Nephron (organoid): ENCODE measurements around the gene MEAK7.

ENCODE experiments used
- H3K27ac Mint-ChIP-seq, 3 experiments: 2 replicates each; pipeline ENCODE4 v1.8.0; 2020; ENCODE audit warnings: mixed read lengths in 3 of 3, mild to moderate bottlenecking in 2 of 3, moderate library complexity in 1 of 3
- H3K27me3 Mint-ChIP-seq: 2 replicates; pipeline ENCODE4 v1.8.0; 2021; ENCODE audit warnings: low read depth, mild to moderate bottlenecking, moderate library complexity, mixed read lengths
- H3K36me3 Mint-ChIP-seq: 2 replicates; pipeline ENCODE4 v1.8.0; 2020; ENCODE audit warnings: low read depth, mixed read lengths
- H3K4me1 Mint-ChIP-seq: 2 replicates; pipeline ENCODE4 v1.8.0; 2020; ENCODE audit warnings: mixed read lengths
- H3K4me3 Mint-ChIP-seq, 3 experiments: 2 replicates each; pipeline ENCODE4 v1.8.0; 2020; ENCODE audit warnings: mild to moderate bottlenecking in 3 of 3, mixed read lengths in 3 of 3, moderate library complexity in 2 of 3
- H3K9me3 Mint-ChIP-seq: 2 replicates; pipeline ENCODE4 v1.8.0; 2020; ENCODE audit warnings: mixed read lengths
- TF ChIP-seq, protein P1 (sequence below), 3 experiments: fragments of 200-600 bp; sonication (generic); IDR thresholded peaks; one replicate each; pipeline ENCODE4 v1.5.0; 2021; ENCODE audit warnings: antibody characterized with exemption in 3 of 3; ENCODE audit not compliant: unreplicated experiment in 3 of 3

MEAK7 gene

DNA sequence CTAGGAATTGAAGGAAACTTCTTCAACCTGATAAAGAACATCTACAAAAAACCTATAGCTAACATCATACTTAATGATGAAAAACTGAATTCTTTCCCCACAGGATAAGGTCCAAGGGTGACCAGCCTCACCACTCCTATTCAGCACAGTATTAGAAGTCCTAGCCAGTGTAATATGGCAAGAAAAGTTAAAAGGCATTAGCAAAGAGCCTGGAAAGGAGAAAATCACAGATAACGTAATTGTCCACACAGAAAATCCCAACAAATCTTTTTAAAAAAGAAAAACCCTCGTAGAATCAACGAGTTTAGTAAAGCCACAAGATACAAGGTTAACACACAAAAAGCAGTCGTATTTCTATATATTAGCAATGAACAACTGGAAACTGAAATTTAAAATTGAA is 37.8 kb downstream of the MEAK7 start:
- H3K36me3 Mint-ChIP-seq = peaks cover 63% of the 10 kb centered on the region

DNA sequence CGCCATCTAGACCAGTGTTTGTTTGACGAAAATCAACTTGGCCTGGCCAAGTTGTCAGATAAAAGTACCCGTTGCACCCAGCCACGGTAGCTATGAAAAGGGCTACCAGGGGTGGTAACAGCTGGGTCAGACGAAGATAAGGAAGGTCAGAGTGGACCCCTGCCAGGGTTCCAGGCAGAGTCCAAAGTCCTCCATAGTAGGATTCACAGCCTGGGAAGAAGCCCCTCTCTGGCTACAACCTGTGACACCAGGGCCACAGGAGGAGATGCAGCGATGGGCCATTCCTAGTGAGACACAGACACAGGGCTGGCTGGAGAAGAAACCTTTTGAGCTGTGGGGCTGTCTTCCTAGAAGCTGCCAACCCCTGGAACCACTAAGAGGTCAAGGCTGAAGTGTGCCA is 39.3 kb downstream of the MEAK7 start:
- H3K27ac Mint-ChIP-seq = no peak overlapping the region
- H3K27me3 Mint-ChIP-seq = peaks cover 3% of the 10 kb centered on the region
- TF ChIP-seq, protein P1, sequence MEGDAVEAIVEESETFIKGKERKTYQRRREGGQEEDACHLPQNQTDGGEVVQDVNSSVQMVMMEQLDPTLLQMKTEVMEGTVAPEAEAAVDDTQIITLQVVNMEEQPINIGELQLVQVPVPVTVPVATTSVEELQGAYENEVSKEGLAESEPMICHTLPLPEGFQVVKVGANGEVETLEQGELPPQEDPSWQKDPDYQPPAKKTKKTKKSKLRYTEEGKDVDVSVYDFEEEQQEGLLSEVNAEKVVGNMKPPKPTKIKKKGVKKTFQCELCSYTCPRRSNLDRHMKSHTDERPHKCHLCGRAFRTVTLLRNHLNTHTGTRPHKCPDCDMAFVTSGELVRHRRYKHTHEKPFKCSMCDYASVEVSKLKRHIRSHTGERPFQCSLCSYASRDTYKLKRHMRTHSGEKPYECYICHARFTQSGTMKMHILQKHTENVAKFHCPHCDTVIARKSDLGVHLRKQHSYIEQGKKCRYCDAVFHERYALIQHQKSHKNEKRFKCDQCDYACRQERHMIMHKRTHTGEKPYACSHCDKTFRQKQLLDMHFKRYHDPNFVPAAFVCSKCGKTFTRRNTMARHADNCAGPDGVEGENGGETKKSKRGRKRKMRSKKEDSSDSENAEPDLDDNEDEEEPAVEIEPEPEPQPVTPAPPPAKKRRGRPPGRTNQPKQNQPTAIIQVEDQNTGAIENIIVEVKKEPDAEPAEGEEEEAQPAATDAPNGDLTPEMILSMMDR (IDR thresholded peaks at IDR 0.05; ENCODE audit: unreplicated experiment in 3 of 3) = no peak
- H3K9me3 Mint-ChIP-seq = peaks cover 19% of the 10 kb centered on the region
- peaks cover 63% of the 10 kb centered on the region for H3K36me3 Mint-ChIP-seq
- H3K4me1 Mint-ChIP-seq = peaks cover 18% of the 10 kb centered on the region
- H3K4me3 Mint-ChIP-seq = no peak overlapping the region

More for the DNA sequence above, 37.8 kb downstream of the MEAK7 start:
- no peak overlapping the region for H3K27ac Mint-ChIP-seq
- H3K27me3 Mint-ChIP-seq = no peaks in the 10 kb centered on the region
- no peak overlapping the region for H3K4me3 Mint-ChIP-seq
- TF ChIP-seq, protein P1 (IDR thresholded peaks at IDR 0.05; ENCODE audit: unreplicated experiment in 3 of 3) = no peak
- peaks cover 20% of the 10 kb centered on the region for H3K9me3 Mint-ChIP-seq
- peaks cover 9% of the 10 kb centered on the region for H3K4me1 Mint-ChIP-seq

DNA sequence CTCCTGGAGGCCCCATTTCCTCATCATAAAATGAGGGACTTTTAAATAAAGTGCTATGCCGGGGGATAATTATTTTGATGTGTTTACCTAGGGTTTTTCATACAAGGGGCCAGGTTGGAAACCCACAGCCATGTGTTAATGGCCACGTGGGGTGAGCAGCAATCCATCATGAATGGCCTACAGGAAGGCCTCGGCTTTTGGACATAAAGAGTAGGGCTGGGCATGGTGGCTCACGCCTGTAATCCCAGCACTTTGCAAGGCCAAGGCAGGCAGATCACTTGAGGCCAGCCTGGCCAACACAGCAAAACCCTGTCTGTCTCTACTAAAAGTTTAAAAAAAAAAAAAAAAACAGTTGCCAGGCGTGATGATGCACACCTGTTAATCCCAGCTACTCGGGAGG is 40.3 kb downstream of the MEAK7 start:
- TF ChIP-seq, protein P1 (IDR thresholded peaks at IDR 0.05; ENCODE audit: unreplicated experiment in 3 of 3) = no peak
- H3K36me3 Mint-ChIP-seq = peaks cover 63% of the 10 kb centered on the region
- H3K4me1 Mint-ChIP-seq = peaks cover 23% of the 10 kb centered on the region
- peaks cover 3% of the 10 kb centered on the region for H3K27me3 Mint-ChIP-seq
- H3K9me3 Mint-ChIP-seq = peaks cover 23% of the 10 kb centered on the region
- H3K4me3 Mint-ChIP-seq = no peak overlapping the region
- no peak overlapping the region for H3K27ac Mint-ChIP-seq

DNA sequence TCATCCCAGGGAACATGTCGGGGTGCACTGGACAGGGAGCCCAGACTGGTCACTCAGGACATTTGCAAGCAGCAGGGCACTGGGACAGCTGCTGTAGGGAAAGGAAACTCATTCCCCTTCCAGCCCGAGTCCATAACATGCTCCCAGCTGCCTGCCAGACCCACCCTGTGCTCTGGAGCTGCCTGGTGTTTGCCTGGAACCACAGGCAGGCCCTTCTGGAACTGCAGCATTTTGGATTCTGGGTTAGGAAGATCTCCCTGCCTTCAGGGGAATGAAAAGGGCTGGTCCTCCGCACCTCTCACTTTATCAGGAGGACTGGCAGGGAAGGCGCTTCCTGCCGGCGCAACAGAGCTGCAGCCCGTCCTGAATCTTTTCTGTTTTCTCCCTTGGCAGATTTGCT is 41.2 kb downstream of the MEAK7 start:
- TF ChIP-seq, protein P1 (IDR thresholded peaks at IDR 0.05; ENCODE audit: unreplicated experiment in 3 of 3) = no peak
- no peak overlapping the region for H3K4me3 Mint-ChIP-seq
- no peak overlapping the region for H3K27ac Mint-ChIP-seq
- peaks cover 63% of the 10 kb centered on the region for H3K36me3 Mint-ChIP-seq
- peaks cover 3% of the 10 kb centered on the region for H3K27me3 Mint-ChIP-seq
- peaks cover 23% of the 10 kb centered on the region for H3K9me3 Mint-ChIP-seq
- peaks cover 23% of the 10 kb centered on the region for H3K4me1 Mint-ChIP-seq

DNA sequence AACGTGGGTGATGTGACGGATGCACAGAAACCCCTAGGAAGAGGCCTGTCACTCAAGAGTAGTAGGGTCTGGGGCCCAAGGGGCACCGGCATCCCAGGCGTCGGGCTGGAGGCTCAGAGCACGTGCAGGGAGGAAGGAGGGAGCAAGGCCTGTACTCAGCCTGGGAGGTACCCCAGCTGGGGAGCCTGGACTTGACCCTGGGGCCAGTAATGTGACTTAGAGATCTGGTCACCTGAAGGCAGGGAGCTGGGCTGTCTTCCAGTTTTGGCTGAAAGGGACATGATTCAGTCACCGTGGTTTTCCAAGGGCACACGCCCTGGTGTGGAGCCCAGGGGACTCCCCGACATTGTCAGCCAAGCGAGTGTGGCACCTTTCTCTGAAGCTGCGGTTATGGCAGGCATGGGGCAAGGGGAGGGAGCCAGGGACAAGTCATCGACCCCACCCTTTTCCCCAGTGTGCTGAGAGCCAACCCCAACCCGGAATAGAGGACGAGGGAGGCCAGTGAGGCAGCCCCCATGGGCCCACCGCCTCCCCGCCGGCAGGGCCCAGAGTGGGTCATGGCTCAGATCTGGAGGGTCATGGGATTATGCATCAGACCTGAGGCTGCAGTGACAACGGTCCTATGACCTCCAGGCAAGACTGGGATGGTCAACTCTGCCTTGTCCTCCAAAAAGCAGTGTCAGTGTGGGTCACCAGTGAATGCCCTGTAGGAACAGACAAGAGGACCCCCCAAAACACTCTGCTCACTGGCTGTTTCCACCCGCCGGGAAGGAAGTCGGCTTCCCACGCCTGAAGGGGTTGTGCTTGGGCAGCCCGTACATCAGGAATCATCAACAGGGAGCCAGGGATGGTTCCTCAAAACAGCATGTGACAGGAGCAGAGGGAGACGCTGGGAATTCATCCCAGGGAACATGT is 41.9 kb downstream of the MEAK7 start:
- peaks cover 23% of the 10 kb centered on the region for H3K4me1 Mint-ChIP-seq
- H3K27me3 Mint-ChIP-seq = peaks cover 3% of the 10 kb centered on the region
- peaks cover 56% of the 10 kb centered on the region for H3K36me3 Mint-ChIP-seq
- TF ChIP-seq, protein P1 (IDR thresholded peaks at IDR 0.05; ENCODE audit: unreplicated experiment in 3 of 3) = no peak
- H3K4me3 Mint-ChIP-seq = no peak overlapping the region
- no peak overlapping the region for H3K27ac Mint-ChIP-seq
- H3K9me3 Mint-ChIP-seq = peaks cover 20% of the 10 kb centered on the region
